ENCODE measurements around the gene PLTP. TPM values are rescaled to one million over a fixed set of nuclear protein-coding genes. Genes with fewer than 3 reads are reported as not detected.

Gene PLTP
- total and polyA plus RNA-seq, 2 experiments from 2014 or later = 108 to 160 TPM

DNA sequence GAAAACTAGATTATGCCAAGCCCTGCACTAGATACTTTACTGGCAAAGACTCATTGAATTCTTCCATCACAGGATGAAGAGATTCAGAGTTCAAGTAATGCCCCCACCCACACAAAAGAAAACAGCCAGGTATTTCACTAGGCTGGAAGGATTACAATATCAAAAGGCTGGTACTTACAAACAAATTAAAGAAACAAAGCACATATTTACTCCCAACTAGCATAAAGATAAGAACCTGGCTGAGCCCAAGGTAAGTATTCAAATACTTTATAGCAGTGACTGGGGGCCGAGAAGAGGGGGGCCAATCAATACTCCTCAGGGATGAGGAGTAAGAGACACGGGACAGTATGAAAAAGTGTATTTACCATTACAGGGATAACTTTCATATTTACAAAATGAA lies 58.5 kb downstream of the PLTP start:
- ATAC-seq (peak; percentile 7), DNase-seq (ENCODE audit: low spot score) (peak; percentile 87)
- Histone ChIP-seq H3K4me3 (0 out of 2 replicates have a peak overlapping the region, but pooled peaks have one; percentile 4), H3K4me2 (peak overlapping the region; percentile 17), H4K20me1 (replicated peaks; ENCODE audit: insufficient read depth) (no peaks in the 10 kb centered on the region), H3K9me2 (ENCODE audit: insufficient read depth) (no peaks in the 10 kb centered on the region), H2AFZ (no peak overlapping the region), H3K27ac (ENCODE audit: low read depth) (peak overlapping the region; percentile 75), H3K27me3 (ENCODE audit: insufficient read depth) (no peaks in the 10 kb centered on the region), H3K79me2 (replicated peaks; ENCODE audit: insufficient read depth) (peaks cover 37% of the 10 kb centered on the region), H3K4me1 (ENCODE audit: insufficient read depth) (peaks cover 39% of the 10 kb centered on the region), H3F3A (replicated peaks; ENCODE audit: low read depth) (no peaks in the 10 kb centered on the region), H3K36me3 (ENCODE audit: insufficient read depth) (peaks cover 4% of the 10 kb centered on the region; the same call in 1 of the 2 replicates)
- H3K27me3 Mint-ChIP-seq (ENCODE audit: insufficient read depth, low read depth, poor library complexity) = peaks cover 14% of the 10 kb centered on the region
- H3K4me1 Mint-ChIP-seq = peaks cover 48% of the 10 kb centered on the region
- TF ChIP-seq STAT1 (IDR thresholded peaks at IDR 0.05; ENCODE audit: unreplicated experiment) (no peak), POLR2AphosphoS5 (IDR thresholded peaks at IDR 0.05; ENCODE audit: low read depth) (peak; percentile 26; the same call in 1 of the 2 replicates), CREB1 (CRISPR knock-in tag; IDR thresholded peaks at IDR 0.05; ENCODE audit: low read depth) (peak; percentile 53; the same call in 1 of the 2 replicates), NANOG (IDR thresholded peaks at IDR 0.05; ENCODE audit: borderline replicate concordance) (peak; percentile 96)
- H3K4me3 Mint-ChIP-seq = peak overlapping the region; percentile 58
- peaks cover 32% of the 10 kb centered on the region for H3K36me3 Mint-ChIP-seq (ENCODE audit: low read depth)
- H3K27ac Mint-ChIP-seq = peak overlapping the region; percentile 94
- H3K9me3 Mint-ChIP-seq = no peaks in the 10 kb centered on the region

DNA sequence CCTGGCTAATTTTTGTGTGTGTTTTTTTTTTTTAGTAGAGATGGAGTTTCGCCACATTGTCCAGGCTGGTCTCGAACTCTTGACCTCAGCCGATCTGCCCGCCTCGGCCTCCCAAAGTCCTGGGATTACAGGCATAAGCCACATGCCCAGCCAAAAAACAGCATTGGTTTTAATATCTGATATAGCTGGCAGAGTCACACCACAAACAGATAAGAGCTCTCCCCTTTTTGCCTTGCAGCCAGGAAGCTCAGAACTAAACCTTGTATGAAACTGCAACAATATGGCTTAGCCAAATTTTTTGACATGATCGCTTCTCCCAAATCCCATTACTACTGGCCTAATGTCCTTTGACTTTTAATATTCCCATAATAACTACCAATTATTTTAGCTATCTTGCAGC lies 59.6 kb downstream of the PLTP start:
- Histone ChIP-seq H3F3A (replicated peaks; ENCODE audit: low read depth) (no peaks in the 10 kb centered on the region), H3K9me2 (ENCODE audit: insufficient read depth) (no peaks in the 10 kb centered on the region), H3K4me3 (no peak overlapping the region), H3K36me3 (ENCODE audit: insufficient read depth) (peaks cover 4% of the 10 kb centered on the region; the same call in 1 of the 2 replicates), H4K20me1 (replicated peaks; ENCODE audit: insufficient read depth) (no peaks in the 10 kb centered on the region), H3K27me3 (ENCODE audit: insufficient read depth) (no peaks in the 10 kb centered on the region), H3K27ac (ENCODE audit: low read depth) (peak overlapping the region; percentile 75), H2AFZ (no peak overlapping the region), H3K4me1 (ENCODE audit: insufficient read depth) (peaks cover 35% of the 10 kb centered on the region), H3K4me2 (no peak overlapping the region), H3K79me2 (replicated peaks; ENCODE audit: insufficient read depth) (peaks cover 36% of the 10 kb centered on the region)
- no peak overlapping the region for H3K27ac Mint-ChIP-seq
- H3K9me3 Mint-ChIP-seq = no peaks in the 10 kb centered on the region
- ATAC-seq (no peak), DNase-seq (ENCODE audit: low spot score) (no peak)
- peaks cover 43% of the 10 kb centered on the region for H3K4me1 Mint-ChIP-seq
- peaks cover 32% of the 10 kb centered on the region for H3K36me3 Mint-ChIP-seq (ENCODE audit: low read depth)
- H3K27me3 Mint-ChIP-seq (ENCODE audit: insufficient read depth, low read depth, poor library complexity) = peaks cover 12% of the 10 kb centered on the region
- no peak overlapping the region for H3K4me3 Mint-ChIP-seq
- TF ChIP-seq STAT1 (IDR thresholded peaks at IDR 0.05; ENCODE audit: unreplicated experiment) (no peak), JUNB (IDR thresholded peaks at IDR 0.05; ENCODE audit: unreplicated experiment) (no peak), CREB1 (CRISPR knock-in tag; IDR thresholded peaks at IDR 0.05; ENCODE audit: low read depth) (no peak), CTCF (conservative IDR thresholded peaks at IDR 0.05; ENCODE audit: low read depth in 2 of 2) (no peak), ETS1 (IDR thresholded peaks at IDR 0.05) (no peak), NANOG (IDR thresholded peaks at IDR 0.05; ENCODE audit: borderline replicate concordance) (no peak), EZH2phosphoT487 (IDR thresholded peaks at IDR 0.05; ENCODE audit: unreplicated experiment) (no peak), ZNF114 (CRISPR knock-in tag; IDR thresholded peaks at IDR 0.05) (no peak)
- TF ChIP-seq, protein P1, sequence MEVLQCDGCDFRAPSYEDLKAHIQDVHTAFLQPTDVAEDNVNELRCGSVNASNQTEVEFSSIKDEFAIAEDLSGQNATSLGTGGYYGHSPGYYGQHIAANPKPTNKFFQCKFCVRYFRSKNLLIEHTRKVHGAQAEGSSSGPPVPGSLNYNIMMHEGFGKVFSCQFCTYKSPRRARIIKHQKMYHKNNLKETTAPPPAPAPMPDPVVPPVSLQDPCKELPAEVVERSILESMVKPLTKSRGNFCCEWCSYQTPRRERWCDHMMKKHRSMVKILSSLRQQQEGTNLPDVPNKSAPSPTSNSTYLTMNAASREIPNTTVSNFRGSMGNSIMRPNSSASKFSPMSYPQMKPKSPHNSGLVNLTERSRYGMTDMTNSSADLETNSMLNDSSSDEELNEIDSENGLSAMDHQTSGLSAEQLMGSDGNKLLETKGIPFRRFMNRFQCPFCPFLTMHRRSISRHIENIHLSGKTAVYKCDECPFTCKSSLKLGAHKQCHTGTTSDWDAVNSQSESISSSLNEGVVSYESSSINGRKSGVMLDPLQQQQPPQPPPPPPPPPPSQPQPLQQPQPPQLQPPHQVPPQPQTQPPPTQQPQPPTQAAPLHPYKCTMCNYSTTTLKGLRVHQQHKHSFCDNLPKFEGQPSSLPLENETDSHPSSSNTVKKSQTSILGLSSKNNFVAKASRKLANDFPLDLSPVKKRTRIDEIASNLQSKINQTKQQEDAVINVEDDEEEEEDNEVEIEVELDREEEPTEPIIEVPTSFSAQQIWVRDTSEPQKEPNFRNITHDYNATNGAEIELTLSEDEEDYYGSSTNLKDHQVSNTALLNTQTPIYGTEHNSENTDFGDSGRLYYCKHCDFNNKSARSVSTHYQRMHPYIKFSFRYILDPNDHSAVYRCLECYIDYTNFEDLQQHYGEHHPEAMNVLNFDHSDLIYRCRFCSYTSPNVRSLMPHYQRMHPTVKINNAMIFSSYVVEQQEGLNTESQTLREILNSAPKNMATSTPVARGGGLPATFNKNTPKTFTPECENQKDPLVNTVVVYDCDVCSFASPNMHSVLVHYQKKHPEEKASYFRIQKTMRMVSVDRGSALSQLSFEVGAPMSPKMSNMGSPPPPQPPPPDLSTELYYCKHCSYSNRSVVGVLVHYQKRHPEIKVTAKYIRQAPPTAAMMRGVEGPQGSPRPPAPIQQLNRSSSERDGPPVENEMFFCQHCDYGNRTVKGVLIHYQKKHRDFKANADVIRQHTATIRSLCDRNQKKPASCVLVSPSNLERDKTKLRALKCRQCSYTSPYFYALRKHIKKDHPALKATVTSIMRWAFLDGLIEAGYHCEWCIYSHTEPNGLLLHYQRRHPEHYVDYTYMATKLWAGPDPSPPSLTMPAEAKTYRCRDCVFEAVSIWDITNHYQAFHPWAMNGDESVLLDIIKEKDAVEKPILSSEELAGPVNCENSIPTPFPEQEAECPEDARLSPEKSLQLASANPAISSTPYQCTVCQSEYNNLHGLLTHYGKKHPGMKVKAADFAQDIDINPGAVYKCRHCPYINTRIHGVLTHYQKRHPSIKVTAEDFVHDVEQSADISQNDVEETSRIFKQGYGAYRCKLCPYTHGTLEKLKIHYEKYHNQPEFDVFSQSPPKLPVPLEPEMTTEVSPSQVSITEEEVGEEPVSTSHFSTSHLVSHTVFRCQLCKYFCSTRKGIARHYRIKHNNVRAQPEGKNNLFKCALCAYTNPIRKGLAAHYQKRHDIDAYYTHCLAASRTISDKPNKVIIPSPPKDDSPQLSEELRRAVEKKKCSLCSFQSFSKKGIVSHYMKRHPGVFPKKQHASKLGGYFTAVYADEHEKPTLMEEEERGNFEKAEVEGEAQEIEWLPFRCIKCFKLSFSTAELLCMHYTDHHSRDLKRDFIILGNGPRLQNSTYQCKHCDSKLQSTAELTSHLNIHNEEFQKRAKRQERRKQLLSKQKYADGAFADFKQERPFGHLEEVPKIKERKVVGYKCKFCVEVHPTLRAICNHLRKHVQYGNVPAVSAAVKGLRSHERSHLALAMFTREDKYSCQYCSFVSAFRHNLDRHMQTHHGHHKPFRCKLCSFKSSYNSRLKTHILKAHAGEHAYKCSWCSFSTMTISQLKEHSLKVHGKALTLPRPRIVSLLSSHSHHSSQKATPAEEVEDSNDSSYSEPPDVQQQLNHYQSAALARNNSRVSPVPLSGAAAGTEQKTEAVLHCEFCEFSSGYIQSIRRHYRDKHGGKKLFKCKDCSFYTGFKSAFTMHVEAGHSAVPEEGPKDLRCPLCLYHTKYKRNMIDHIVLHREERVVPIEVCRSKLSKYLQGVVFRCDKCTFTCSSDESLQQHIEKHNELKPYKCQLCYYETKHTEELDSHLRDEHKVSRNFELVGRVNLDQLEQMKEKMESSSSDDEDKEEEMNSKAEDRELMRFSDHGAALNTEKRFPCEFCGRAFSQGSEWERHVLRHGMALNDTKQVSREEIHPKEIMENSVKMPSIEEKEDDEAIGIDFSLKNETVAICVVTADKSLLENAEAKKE (CRISPR knock-in tag; IDR thresholded peaks at IDR 0.05) = no peak
